HEK293 (cell line): ENCODE data around the gene TPP2.

Source experiments
- HOXA7 ChIP-seq: sonication (generic); formaldehyde crosslinking; IDR thresholded peaks from 2 replicates; pipeline ENCODE4 v1.8.1; 2022; ENCODE audit warnings: missing genetic modification reagents, borderline replicate concordance
- KLF16 ChIP-seq: fragments of 450-650 bp; formaldehyde crosslinking; IDR thresholded peaks from 2 replicates; pipeline ENCODE4 v1.5.1; 2017; ENCODE audit warnings: missing biosample characterization, missing genetic modification characterization
- MZF1 ChIP-seq: fragments of 450-650 bp; formaldehyde crosslinking; IDR thresholded peaks from 2 replicates; pipeline ENCODE4 v1.5.1; 2017; ENCODE audit warnings: missing biosample characterization, missing genetic modification characterization, borderline replicate concordance
- SALL2 ChIP-seq: fragments of 450-650 bp; formaldehyde crosslinking; IDR thresholded peaks from 2 replicates; pipeline ENCODE4 v1.5.0; 2017; ENCODE audit warnings: missing biosample characterization, mild to moderate bottlenecking, missing genetic modification characterization, borderline replicate concordance
- ZNF19 ChIP-seq: fragments of 450-650 bp; formaldehyde crosslinking; IDR thresholded peaks from 2 replicates; pipeline ENCODE4; 2016; ENCODE audit warnings: missing biosample characterization, missing genetic modification characterization, low read depth
- ZNF274 ChIP-seq, 2 experiments: fragments of 200-500 bp in 1 of 2; fragments of 450-650 bp in 1 of 2; sonication (Bioruptor generic) in 1 of 2; formaldehyde crosslinking in 1 of 2; IDR thresholded peaks; 2 replicates each; pipeline versions ENCODE4 v1.5.1 to v1.6.1; 2014 to 2016; ENCODE audit warnings: borderline replicate concordance in 1 of 2, inconsistent platforms in 1 of 2, low read length in 1 of 2, missing biosample characterization in 1 of 2, missing genetic modification characterization in 1 of 2
- ZNF660 ChIP-seq: fragments of 450-650 bp; IDR thresholded peaks from 2 replicates; pipeline ENCODE4 v1.5.1; 2018; ENCODE audit warnings: missing biosample characterization, mild to moderate bottlenecking, missing genetic modification characterization
- ZNF677 ChIP-seq: fragments of 450-650 bp; IDR thresholded peaks from 2 replicates; pipeline ENCODE4 v1.5.0; 2018; ENCODE audit warnings: missing biosample characterization, mild to moderate bottlenecking, missing genetic modification characterization, moderate library complexity
- TF ChIP-seq, protein P1 (sequence below): fragments of 450-650 bp; formaldehyde crosslinking; IDR thresholded peaks from 2 replicates; pipeline ENCODE4 v1.5.1; 2016; ENCODE audit warnings: missing biosample characterization, missing genetic modification characterization
- TF ChIP-seq, protein P2 (sequence below): fragments of 450-650 bp; formaldehyde crosslinking; IDR thresholded peaks from 2 replicates; pipeline ENCODE4 v1.5.1; 2016; ENCODE audit warnings: missing biosample characterization, missing genetic modification characterization

- TF ChIP-seq SALL2: no peak
- no peak for TF ChIP-seq MZF1 (tag by site-specific recombination)
- no peak for TF ChIP-seq ZNF677 (tag by site-specific recombination)
- TF ChIP-seq ZNF274 (IDR thresholded peaks at IDR 0.05; ENCODE audit: low read length): no peak
- no peak for TF ChIP-seq ZNF274 (tag by site-specific recombination; IDR thresholded peaks at IDR 0.05; ENCODE audit: borderline replicate concordance)
- TF ChIP-seq, protein P1, sequence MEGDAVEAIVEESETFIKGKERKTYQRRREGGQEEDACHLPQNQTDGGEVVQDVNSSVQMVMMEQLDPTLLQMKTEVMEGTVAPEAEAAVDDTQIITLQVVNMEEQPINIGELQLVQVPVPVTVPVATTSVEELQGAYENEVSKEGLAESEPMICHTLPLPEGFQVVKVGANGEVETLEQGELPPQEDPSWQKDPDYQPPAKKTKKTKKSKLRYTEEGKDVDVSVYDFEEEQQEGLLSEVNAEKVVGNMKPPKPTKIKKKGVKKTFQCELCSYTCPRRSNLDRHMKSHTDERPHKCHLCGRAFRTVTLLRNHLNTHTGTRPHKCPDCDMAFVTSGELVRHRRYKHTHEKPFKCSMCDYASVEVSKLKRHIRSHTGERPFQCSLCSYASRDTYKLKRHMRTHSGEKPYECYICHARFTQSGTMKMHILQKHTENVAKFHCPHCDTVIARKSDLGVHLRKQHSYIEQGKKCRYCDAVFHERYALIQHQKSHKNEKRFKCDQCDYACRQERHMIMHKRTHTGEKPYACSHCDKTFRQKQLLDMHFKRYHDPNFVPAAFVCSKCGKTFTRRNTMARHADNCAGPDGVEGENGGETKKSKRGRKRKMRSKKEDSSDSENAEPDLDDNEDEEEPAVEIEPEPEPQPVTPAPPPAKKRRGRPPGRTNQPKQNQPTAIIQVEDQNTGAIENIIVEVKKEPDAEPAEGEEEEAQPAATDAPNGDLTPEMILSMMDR (tag by site-specific recombination): no peak
- no peak for TF ChIP-seq KLF16 (tag by site-specific recombination)
- no peak for TF ChIP-seq HOXA7 (CRISPR knock-in tag)
- TF ChIP-seq, protein P2, sequence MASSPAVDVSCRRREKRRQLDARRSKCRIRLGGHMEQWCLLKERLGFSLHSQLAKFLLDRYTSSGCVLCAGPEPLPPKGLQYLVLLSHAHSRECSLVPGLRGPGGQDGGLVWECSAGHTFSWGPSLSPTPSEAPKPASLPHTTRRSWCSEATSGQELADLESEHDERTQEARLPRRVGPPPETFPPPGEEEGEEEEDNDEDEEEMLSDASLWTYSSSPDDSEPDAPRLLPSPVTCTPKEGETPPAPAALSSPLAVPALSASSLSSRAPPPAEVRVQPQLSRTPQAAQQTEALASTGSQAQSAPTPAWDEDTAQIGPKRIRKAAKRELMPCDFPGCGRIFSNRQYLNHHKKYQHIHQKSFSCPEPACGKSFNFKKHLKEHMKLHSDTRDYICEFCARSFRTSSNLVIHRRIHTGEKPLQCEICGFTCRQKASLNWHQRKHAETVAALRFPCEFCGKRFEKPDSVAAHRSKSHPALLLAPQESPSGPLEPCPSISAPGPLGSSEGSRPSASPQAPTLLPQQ (tag by site-specific recombination): no peak
- TF ChIP-seq ZNF19 (tag by site-specific recombination): no peak
- no peak for TF ChIP-seq ZNF660 (tag by site-specific recombination)
Observed at GRCh38 chr13:102589301-102589822, 7.4 kb upstream of the TPP2 start.
